Measurements from ENCODE around the gene DAPK3. TPM values are rescaled to one million over a fixed set of nuclear protein-coding genes. Genes with fewer than 3 reads are reported as not detected.
A peak's percentile ranks its signal among the peaks of the same experiment; 100 is the strongest.
"Not testable (repeated sequence)": the region's sequence is repeated elsewhere in the genome, so short reads cannot be mapped to it uniquely, and the experiment has no call there.

The DAPK3 gene
- total RNA-seq, result 180 TPM
- long read RNA-seq, transcript DAPK3-202 (9 exons, 2,257 nt), result major isoform, 35 of 321 reads
- long read RNA-seq, partial matches to known transcripts, result 21 of 321 reads
- long read RNA-seq, other reads (novel, unspliced or antisense), result 259 of 321 reads

DNA sequence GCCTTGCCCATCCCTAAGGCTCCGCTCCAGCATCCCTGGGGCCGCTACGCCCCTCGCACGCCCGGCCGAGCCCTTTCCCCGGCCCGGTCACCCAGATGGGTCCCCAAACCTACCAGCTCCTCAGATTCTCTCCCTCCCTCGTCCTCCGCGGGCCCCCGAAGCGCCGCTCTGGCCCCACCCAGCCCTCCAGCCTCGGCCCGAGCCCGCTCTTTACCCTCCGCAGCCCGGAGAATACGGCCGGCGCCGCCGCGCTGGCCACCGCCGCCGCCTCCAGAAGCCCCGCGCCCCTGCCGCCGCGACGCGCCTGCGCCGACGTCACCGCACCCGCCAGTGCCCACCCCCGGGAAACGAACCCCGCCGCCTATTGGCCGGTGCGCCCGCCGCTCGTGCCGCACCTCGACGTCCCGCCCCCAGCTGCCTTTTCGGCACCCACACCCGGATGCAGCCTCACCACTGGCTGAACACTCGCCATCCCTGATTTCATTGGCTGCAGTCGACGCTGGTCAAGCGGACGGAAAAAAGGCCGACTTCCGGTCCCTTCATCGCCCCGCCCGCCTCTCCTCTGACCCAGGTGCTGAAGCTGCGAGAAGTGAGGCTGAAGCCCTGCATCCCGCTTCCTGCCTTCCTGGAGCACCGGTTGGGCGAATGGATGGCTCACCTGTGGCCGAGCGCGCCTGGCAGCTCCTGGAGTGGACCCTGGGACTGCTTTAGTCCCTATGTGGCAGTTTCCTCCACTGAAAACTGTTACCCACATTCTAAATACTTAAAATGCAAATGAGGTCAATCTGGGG lies at the start of gene DAPK3:
DAPK3 (minus strand) TSS at position 292 of the 791 bp plus-strand sequence. CDS start 1,364 bp downstream, outside the sequence.
- intact Hi-C loops (cut with DNase I), result loop anchor here (2.0 kb wide), 1 partner anchor 14 kb away; the partner anchor contains the start of gene EEF2

DNA sequence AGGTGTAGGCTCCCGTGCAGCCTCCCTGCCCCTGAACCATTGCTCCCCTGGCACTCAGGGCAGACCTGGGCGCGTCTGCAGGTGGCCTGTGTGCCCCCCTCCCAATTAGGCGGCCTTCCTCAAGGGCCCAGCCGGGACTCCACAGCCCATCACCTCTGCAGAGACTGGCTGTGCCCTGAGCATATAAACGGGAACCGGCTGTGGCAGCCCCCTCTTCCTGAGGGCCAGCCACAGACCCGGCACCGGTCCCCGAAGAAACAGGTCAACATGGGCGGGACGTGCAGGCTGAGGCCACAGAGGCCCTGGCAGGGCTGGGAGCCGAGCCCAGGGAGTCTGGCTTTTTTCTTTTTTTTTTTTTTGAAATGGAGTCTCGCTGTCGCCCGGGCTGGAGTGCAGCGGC lies 48.7 kb upstream of the DAPK3 start:
- DNase-seq (ENCODE audit: low spot score), result no peak

More for the DNA sequence above, at the start of gene DAPK3:
- peak; percentile 99 for DNase-seq (ENCODE audit: low spot score)

DNA sequence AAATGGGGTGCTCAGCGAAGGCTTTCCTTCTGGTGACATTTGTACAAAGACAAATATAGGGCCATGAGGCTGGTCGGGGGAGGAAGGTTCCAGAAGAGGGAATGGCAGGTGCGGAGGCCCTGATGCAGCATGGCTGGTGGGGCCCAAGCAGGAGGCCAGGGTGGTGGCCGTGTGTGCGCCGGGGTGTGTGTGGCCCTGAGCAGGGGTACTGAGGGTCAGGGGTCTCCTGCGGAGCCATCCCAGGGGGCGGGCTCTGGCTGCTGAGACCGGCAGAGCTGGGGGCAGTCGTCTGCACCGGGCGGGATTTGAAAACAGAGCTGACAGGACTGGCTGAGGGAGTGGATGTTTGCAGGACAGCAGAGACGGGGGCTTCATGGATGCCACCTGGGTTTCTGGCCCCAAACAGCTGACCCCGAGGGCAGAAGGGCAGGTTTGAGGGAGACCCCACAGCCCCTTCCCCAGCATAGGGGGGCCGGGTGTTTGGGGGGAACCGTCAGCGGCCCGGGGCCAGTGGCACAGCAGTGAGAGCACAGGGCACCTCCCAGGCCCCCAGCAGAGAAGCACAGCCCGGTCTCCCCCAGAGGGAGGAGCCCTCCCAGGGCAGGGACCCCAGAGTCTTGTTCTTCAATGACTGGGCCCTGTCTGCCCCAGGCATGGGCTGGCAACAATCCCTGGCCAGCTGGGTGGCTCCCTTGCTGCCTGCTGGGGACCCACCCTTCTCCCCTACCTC lies 48.0 kb upstream of the DAPK3 start:
- no peak for DNase-seq (ENCODE audit: low spot score)
- intact Hi-C loops (cut with DNase I), result no loop called here

More for the DNA sequence above, 48.7 kb upstream of the DAPK3 start:
- intact Hi-C loops (cut with DNase I), result no loop called here

DNA sequence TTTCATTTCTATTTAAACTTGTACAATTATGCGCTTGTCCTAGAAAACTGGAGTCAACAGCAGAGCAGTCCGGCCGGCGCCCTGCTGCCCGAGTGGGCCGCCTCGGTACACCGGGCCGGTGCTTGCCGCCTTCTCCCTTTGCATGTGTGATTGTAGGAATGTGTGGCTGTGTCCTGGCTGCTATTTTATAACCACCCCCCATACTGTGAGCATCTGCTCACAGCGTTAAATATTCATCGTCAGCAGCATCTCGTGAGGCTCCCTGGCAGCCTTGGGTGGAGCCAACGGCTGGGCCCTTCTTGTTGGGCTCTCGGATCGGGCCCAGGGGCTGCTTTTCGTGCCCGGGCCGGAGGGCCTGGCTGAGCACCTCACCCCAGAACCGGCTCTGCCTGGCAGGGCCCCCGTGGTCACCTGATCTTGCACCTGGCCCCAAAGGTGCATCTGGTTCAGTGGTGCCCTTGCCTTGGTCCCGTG lies 47.3 kb upstream of the DAPK3 start:
- intact Hi-C loops (cut with DNase I), result no loop called here
- no peak for DNase-seq (ENCODE audit: low spot score)

DNA sequence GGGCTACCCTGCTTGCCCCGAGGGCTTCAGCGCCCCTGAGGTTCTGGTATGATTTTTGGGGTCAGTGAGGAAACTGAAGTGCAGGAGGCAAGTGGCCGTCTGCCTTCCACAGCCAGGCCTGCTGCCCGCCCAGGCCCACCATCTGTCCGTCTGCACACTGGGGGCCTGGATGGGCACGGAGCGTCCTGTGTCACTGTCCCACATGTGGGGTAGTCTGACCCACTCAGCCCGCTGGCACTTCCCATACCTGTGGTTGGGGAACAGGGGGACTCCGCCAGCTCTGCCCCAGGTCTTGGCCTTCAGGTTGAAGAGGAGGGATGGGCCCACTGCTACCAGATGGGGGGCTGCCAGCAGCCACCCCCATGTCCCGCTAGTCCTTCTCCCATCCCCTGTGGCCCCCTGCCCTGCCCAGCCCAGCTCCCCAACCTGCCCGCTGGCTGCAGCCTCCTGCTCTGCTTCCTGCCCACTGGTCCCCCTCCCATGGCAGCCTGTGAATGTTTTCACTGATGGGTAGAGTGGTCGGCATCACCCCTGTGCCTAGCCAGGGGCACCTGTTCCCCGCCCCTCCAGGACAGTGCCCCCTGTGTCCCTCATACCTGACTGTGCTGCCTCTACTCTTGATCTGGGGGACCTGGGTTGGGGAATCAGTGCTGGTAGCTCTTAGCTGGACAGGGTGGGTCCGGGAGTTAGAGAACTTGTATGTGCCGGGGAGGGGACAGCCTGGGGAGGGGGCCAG lies 46.2 kb upstream of the DAPK3 start:
- intact Hi-C loops (cut with DNase I), result no loop called here
- DNase-seq (ENCODE audit: low spot score), result no peak

DNA sequence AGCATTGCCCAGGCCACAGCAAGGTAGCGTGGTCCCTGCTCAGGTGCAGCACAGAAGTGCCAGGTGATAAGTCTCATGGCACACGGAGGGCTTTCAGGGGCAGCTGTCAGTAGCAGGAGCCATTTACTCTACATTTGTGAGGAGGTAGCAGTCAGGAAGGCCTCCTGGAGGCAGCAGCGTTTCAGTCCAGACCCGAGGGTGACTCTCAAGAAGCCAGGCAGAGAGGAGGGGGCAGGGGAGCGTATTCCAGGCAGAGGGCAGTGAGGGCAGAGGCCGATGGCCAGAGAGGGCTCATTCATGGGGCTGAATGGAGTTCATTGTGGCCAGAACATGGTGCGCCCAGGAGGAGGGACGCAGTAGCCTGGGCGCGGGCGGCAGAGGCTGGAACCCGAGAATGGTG lies 45.6 kb upstream of the DAPK3 start:
- DNase-seq (ENCODE audit: low spot score), result no peak
- intact Hi-C loops (cut with DNase I), result no loop called here

DNA sequence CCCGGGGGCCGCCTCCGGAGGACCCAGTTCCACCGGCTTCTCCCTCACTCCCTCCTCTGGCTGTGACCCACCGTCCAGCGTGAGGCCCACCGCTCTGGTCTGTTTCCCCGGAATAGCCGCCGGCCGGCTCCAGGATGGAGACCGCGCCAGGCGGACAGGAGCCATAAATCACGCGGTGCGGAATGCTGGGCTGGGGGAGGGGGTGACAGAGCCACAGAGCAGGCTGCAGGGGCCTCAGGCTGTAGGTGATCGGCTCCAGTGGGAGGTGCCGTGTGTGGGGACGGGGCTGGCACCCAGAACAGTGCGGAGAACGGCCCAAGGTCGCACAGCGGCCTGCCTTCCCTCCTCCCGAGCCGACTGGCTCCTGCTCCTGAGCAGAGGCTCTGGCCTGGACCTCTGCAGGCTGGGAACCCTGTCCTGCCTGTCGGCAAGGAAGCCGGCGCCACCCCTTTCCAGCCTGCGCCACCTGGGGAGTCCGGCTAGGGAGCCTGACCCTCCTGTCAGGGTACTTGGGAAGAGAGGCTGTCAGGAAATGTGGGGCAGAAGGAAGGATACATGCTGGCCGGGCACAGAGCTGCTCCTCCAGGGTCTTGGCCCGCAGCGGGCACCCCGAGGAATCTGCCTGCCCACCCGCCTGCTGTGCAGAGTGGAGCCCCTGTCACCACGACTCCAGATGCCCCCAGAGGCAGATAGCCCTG lies 45.0 kb upstream of the DAPK3 start:
- no peak for DNase-seq (ENCODE audit: low spot score)
- intact Hi-C loops (cut with DNase I), result no loop called here

DNA sequence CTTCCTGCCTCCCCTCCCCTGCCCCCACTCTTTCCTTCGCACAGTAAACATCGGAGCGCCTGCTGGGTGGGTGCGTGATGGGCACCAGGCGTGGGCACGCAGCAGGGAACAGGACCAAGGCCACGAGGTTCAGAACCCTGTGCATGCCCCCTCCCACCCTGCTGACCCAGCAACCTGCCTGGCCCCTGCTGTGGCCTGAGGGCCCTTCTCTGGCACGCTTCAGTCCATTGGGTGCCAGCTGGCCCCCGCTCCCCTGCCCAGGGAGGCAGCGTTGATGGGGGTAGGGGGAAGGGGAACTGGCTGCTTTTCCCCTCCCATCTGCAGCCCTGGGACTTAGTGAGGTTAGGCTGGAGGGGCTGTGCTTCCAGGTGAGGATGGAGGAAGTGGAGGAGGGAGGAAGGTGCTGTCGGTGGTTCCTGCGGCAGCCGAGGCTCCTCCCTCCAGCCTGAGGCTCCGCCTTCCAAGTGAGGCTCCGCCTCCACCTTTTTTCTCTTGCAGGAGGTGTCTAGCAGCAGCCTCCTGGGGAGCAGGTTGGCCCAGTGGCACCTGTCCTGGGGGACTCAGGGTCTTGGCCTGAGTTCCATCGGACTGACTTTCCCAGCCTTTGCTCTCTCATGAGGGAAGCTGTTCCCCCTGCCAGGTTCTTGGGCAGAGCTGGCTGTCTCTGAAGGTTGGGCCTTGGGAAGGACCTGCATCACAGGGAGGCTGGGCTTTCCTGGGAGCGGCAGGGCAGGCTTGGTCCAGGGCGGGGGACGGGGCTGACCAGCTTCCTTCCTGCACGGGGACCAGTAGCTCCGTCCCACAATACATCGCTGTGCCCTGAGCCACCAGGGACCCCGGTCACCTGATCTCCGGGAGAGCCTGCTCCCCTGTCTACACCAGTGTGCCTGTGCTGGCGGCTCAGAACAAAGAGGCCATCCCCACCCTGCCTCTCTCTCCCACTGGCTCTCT lies 43.9 kb upstream of the DAPK3 start:
- no peak for DNase-seq (ENCODE audit: low spot score)
- intact Hi-C loops (cut with DNase I), result no loop called here

DNA sequence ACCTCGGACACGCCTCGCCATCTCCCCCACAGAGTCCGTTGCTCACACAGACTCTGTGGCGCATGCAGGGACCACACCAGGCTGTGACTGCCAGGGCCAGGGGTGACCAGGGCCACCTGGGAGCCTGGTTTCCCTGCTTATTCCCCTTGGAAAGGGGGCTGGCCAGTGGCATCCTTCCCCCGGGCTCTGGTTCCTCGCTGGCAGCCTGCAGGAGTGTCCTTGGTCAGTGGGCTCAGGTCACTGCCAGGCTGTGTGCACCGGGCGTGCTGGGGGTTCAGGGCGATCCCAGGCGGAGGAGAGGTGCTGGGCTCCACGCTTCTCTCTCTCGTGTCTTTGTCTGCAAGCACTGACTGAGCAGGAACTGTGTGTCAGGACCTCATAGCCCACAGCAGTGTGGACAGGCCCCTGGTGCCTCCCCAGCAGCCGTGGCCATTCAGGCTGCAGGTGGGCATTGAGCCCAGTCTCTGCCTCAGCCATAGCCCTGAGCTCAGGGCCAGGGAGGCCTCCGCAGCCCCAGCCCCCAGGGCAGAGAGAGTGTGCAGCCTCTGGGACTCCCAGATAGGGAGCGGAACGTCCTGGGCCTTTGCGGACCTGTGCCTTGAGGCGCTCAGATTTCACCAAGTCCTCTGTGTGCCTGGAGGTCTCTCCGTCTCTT lies 43.1 kb upstream of the DAPK3 start:
- intact Hi-C loops (cut with DNase I), result no loop called here
- no peak for DNase-seq (ENCODE audit: low spot score)

DNA sequence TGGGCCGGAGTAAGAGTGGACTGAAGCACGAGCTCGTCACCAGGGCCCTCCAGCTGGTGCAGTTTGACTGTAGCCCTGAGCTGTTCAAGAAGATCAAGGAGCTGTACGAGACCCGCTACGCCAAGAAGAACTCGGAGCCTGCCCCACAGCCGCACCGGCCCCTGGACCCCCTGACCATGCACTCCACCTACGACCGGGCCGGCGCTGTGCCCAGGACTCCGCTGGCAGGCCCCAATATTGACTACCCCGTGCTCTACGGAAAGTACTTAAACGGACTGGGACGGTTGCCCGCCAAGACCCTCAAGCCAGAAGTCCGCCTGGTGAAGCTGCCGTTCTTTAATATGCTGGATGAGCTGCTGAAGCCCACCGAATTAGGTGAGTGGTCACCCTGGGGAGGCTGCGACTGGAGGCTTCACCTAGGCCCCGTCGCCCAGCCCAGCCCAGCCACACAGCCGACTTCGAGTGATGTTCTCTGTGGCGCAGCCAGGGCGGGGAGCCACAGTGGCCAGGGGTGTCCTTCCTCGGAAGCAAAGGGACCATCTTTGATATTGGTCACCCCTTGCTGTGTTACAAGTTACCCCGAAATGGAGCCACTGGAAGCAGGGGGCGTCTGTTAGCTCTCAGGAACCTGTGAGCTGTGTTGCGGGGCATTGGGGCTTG lies 42.2 kb upstream of the DAPK3 start:
- intact Hi-C loops (cut with DNase I), result no loop called here
- no peak for DNase-seq (ENCODE audit: low spot score)

DNA sequence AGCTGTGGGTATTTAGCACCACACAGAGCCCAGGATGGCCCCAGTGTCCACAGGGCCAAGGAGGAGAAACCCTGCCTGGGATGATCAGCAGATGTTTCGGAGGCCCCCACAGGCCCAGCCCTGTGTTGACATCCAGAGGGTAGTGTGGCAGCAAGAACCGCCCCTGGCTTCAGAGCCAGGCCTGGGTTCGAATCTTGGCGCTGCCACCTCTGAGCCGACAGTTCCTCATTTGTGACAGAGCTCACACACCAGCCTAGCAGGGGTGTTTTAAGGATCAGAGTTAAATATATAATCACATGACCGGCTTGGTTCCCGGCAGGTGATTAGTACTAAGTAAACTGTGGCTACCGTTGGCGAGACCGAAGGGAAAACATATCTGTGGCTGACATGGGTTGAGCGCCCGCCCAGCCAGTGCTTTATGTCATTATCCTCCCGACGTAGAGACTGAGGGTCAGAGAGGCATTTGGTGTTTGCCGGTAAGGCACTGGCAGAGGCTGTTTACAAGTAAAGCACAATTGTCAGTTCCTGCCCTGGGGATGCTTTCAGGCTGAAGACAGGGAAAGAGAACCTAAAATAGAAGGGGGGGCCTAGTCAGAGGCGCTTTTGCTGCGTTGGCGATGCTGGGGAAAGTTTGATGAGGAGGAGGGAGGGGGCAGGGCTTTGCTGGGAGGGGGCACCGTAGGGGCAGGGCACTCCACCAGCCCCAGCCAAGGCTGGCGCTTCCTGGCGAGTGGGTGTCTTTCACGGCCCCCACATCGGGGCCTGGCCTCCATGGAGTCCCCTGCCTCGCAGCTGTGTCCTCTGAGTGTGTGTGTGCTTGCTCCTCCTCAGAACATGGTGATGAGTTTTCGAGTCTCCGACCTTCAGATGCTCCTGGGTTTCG lies 41.4 kb upstream of the DAPK3 start:
- DNase-seq (ENCODE audit: low spot score), result no peak
- intact Hi-C loops (cut with DNase I), result no loop called here

DNA sequence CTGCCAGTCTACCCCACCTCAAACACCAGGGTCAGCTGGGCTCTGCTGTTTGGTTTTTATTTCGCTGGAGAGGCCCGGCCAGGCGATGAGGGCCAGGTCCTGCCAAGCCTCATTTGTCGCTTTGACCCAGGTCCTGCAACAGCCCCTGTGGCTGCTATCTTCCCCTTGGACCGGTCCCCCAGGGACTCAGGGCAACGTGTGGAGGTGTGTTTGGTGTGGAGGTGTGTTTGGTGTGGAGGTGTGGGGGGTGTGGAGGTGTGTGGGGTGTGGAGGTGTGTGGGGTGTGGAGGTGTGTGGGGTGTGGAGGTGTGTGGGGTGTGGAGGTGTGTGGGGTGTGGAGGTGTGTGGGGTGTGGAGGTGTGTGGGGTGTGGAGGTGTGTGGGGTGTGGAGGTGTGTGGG lies 40.5 kb upstream of the DAPK3 start:
- DNase-seq (ENCODE audit: low spot score); intact Hi-C loops (cut with DNase I): not testable (repeated sequence)

DNA sequence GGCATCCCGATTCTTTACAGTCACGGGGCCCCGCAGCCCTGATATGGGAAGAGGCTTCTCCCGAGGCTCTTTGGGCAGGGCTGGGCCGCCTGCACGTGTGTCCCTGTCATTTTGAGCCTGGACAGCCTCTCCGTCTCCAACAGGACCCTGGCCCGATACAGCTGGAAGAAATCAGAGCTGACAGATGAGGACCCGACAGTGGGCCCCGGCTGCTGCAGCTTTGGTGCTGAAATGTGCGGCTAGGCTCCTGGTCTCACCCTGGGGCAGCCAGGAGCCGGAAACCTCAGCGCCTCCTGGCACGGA lies 39.9 kb upstream of the DAPK3 start:
- DNase-seq (ENCODE audit: low spot score), result no peak

DNA sequence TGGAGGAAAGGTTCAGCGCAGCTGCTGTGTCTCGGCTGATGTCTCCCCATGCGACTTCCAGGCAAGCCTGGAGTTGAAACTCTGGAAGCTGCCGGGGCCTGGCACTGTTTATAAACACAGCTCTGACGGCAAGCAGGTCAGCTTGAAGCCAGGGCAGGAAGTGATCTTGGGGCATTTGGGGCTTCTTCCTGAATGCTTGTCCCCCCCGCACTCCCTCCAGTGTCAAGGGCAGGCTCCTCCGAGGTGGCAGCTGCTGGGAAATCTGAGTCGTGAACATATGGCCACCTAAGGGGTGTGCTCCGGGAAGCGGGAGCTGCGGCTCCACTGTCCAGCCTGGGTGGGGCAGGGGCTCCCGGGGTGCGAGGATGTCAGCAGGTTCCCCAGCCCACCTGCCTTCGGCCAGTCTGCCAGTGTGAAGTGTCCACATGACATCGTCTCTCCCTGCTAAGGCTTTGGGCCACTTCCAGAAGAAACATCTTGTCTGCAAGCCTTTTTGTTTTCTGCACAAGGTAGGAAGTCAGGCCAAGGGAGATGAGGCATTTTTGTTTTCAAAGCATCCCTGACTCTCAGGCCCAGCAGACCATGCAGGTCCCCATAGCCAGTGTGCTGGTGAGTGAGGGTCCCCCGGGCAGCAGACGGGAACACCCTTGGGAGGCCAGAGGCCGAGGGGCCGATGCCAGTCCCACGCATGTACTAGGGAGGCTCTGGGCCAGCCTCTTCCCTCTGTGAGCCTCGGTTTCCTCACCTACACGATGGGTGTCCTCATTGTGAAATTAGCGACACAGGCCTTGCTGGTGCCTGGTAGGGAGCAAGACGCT lies 39.3 kb upstream of the DAPK3 start:
- intact Hi-C loops (cut with DNase I), result loop anchor here (5.0 kb wide), 2 partner anchors 52 to 112 kb away; partner anchors contain the start of gene MAP2K2

More for the DNA sequence above, 39.9 kb upstream of the DAPK3 start:
- intact Hi-C loops (cut with DNase I), result no loop called here

DNA sequence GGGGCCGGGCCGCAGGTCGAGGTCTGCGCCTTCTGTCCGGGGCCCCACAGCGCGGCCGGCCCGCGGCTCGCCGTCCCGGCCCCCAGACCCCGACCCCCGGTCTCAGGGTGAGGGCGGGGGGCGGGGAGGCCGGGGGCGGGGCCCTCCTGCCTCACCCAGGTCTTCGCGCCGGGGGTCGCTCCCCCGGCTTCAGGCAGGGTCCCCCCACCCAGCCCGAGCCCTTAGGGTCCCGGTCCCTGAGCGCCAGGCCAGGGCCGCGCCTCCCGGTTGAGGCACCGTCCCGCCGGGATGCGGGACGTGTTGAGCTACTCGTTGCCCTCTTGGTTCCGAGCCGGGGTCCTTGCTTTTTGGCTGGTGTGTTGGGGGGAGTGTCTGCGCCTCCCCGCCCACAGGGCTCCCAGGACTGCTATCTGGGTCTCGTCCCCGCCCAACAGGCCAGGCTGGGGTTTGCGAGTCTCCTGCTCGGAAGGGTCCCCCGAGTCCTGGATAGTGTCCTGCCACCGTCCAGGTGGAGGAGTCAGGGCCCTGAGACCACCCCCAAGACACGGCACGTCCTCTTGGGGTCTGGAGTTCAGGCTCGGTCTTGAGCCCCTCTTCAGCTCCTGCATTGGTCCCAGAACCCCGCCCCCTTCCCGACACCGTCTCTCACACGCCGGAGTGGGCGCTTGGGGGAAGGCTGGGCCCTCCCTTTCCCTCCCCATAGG lies 37.1 kb upstream of the DAPK3 start:
- intact Hi-C loops (cut with DNase I), result loop anchor here (1.0 to 5.0 kb wide), 3 partner anchors 23 to 114 kb away; partner anchors contain the start of genes EEF2 and MAP2K2
- DNase-seq (ENCODE audit: low spot score), result no peak

More for the DNA sequence above, 39.3 kb upstream of the DAPK3 start:
- no peak for DNase-seq (ENCODE audit: low spot score)
